NCI-H1694 (cell line): ENCODE results near the gene SLC38A9.
"Not testable (repeated sequence)": the region's sequence is repeated elsewhere in the genome, so short reads cannot be mapped to it uniquely, and the experiment has no call there.

ENCODE experiments used
- DNase-seq: peaks from one replicate; lab custom pipeline; 2025; lab: John Stamatoyannopoulos, UW

The SLC38A9 gene

DNA sequence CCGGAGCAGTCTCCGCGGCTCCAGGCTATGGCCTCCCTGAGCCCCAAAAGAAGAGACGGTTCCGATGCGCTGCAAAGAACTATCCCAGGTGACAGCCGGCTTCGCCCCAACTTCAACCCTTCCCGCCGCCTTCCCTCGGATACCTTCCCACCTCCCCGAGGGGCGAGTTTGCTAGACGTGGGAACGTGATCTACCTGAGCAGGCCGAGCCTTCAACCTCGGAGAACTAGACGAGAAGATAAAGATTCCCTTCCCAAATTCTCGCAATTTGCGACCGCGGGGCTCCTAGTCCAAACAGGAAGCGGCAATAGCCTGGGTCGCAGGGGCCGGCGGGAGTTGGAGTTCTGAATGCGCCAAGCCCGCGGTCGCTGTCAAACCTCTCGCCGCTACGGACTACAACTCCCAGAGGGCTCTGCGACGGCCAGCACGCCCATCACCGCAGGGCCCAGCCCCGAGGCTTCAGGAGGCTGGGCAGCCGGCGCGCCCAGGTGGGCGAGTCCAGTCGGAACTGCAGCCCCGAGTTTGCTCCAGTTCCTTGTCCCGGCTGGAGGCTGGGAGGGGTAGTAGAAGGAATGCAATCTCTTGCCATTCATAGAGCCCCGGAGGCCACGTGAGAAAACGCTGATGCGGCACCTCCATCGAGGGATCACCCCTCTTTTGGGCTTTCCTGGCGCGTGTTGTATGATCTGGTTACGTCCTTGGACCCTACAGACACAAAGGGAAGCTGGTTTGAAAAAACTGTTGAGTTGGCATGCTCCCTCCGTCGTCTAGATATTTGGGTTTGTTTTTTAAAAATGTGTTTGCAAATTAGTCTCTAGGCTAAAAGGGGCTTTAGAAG, at the start of gene SLC38A9:
TSS of gene SLC38A9 (minus strand) at position 302 of the 837 bp plus-strand sequence. CDS start 14,366 bp downstream, outside the sequence.
- DNase-seq: peak; percentile 86

- not testable (repeated sequence) for DNase-seq
These were observed 49.6 kb upstream of the SLC38A9 start for GRCh38 chr5:55761721-55762120.

DNA sequence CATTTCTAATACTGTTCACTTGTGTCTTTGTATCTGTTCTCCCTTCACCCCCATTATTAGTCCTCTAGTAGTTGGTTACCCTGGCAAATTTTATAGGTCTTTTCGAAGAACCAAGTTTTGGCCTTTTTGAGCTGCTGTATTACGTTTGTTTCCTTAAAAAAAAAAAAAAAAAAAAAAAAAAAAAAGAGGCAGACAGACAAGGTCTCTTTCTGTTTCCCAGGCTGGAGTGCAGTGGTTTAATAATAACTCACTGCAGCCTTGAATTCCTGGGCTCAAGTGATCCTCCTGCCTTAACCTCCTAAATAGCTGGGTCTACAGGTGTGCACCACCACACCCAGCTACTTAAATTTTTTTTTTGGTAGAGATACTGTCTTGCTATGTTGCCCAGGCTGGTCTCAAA, 46.6 kb upstream of the SLC38A9 start:
- no peak for DNase-seq

DNA sequence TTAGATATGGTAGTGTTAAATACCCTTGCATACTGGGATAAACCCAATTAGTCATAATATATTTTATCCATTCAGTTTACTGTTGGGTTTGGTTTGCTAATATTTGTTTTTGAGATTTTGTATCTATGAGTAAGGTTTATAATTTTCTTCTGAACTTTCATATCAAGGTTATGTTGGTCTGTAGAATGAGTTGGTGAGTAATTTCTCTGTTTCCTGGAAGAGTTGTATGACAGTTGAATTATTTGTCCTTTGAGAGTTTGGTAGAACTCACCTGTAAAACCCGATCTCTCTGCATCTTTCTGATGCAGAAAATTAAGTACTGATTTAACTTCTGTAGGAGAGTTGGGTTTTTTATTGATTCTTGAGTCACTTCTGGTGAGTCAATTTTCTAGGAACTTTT, 46.1 kb upstream of the SLC38A9 start:
- DNase-seq: no peak

DNA sequence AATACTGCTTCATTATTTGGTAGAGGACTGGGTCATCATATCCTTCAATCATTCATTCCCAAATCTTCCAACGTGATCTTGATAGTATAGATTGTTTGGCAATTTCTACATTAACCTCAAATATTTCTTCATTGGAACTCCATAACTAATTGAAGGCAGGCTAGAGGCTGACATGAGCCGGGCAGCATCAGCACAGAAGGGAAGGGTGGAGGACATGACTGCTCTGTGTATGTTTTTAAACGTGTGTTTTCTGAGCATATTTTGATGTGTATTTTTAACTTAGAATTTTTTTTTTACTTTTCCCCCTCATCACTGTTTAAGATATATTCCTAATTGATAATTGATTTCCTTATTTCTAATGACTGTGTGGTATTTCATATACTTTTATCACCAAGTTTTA, 38.4 kb upstream of the SLC38A9 start:
- DNase-seq: no peak

DNA sequence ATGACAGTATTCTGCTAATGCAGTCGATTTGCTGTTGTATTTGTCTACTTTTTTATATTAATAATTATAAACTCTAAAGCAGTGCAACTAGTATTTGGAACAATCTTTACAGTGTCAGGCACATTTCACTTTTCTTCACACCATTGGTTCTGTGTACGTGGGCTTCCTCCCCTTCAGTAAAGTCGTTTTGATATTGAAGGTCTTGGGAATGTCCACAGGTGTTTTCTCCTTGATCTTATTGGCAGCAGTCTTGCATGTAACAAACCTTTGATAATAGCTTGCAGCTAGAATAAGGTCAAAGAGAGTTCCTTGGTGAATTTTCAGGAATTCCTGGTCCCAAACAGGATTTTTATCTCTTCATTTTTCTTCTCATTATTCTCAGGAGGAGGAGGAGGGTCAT, 37.9 kb upstream of the SLC38A9 start:
- DNase-seq: no peak

DNA sequence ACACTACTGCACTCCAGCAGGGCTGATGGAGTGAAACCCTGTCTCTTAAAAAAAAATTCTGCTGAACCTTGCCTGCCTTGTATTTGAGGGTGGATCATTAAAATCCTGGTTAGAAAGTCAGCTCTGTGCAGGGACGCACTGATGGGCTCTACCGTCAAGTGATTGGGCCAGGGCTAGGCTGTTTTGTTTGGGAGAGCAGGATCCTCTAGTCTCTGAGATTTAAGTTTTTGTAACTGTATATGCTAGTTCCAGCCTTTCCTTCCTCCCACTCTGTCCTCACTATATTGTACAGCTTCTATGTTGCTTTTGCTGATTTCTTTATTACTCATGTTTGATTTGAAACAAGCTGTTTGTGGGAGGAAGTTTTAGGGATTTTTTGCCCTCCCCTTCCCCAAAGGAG, 37.3 kb upstream of the SLC38A9 start:
- no peak for DNase-seq

- DNase-seq: no peak
These were observed 35.7 kb upstream of the SLC38A9 start for GRCh38 chr5:55747778-55748318.

- no peak for DNase-seq
These were observed 30.7 kb upstream of the SLC38A9 start for GRCh38 chr5:55742778-55743177.

- DNase-seq: no peak
These were observed 25.7 kb upstream of the SLC38A9 start, which contains the start of gene DDX4 for GRCh38 chr5:55737793-55738192. DDX4 (plus strand) TSS chr5:55738061; CDS start chr5:55738964, 903 bp downstream.

DNA sequence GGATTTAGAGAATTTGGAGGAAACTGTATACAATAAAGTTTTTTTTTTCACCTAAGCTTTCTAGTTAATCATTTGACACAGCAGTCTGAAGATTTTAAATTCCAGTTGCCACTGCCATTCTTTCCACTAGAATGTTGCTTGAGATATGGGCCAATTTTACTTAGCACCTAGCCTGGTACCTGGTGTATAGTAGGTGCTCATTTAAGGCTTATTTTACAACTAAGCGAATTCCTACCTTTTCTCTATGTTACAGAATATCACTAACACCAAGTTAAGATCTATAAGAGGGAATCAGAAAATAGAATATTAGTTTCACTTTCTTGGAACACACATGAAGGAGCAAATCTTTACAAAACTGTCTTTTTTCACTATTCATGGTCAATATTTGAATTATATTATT, 22.5 kb upstream of the SLC38A9 start:
- DNase-seq: no peak

- DNase-seq: no peak
These were observed 20.5 kb upstream of the SLC38A9 start for GRCh38 chr5:55732585-55732984.

DNA sequence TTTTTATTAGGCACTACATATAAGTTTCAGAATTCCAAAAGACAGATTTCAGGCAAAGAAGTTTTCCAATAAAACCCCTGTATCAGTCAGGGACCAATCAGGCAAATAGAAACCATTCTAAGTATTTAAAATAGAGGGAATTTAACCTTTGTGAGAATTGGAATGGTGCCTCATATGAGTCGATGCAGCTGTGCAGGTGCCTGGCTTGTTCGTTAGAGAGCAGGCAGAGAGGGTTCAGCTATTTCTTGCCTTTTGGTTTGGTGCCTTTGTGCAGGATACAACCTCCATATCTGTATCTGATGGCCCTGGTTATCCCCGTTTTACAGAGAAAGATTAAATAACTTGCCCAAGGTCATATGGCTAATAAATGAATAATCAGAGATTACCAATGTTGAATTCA, 19.7 kb upstream of the SLC38A9 start:
- DNase-seq: no peak

DNA sequence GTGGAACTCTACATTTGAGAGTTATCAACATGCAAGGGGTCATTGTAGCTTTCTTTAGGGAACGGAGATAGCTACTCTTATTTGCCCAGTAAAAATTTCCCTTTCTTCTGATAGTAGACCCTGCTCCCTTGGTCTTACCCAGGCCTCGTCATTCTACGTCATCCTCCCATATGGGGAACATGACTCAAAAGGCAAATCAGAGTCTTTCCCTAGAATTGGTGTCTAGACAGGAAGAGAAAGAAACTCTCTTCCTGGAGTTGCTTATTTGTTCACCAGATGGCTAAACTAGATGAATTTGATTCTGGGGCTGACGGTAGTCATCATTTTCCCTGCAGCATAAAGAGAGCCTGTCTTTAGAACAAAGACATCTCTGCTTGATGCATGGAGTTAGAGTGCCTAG, 12.2 kb upstream of the SLC38A9 start:
- DNase-seq: no peak

DNA sequence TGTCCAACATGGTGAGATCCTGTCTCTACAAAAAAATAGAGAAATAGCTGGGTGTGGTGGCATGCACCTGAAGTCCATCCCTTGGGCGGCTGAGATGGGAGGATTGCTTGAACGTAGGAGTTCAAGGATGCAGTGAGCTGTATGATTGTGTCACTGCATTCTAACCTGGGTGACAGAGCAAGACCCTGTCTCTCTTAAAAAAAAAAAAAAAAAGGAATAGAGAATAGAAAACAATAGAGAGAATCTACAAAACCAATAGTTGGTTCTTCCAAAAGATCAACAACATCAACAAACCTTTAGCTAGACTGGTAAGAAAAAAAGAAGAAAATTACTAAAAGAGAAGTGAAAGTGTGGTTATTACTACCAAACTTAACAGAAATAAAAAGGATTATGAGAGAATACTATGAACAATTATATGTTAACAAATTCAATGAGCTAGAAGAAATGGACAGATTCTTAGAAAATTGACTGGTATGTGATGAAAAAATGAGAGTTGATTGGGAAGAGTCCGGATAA, 8.1 kb upstream of the SLC38A9 start:
- no peak for DNase-seq

- not testable (repeated sequence) for DNase-seq
These were observed 6.9 kb upstream of the SLC38A9 start for GRCh38 chr5:55719026-55719425.

- DNase-seq: no peak
These were observed 3.5 kb upstream of the SLC38A9 start for GRCh38 chr5:55715519-55716078.

- no peak for DNase-seq
These were observed 2.6 kb upstream of the SLC38A9 start for GRCh38 chr5:55714749-55715148.

DNA sequence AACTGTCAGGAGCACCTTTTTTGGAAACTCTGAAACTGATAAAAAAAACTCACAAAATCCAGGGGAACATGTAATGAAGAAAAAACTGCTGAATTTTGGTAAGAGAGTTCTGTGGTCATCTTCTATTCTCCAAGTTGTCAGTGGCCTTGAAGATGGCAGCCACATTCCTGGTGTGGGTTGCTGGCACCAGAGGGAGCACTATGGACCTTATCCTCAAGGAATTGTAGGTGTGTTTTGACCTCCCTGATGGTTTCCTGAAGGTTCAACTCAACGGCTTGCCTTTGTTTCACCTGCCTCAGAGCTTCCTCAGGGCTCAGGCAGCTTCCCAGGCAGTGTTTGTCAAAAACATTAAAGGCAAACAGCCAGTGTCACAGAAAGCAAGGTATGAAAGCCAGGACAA, 2.2 kb upstream of the SLC38A9 start:
- DNase-seq: no peak

DNA sequence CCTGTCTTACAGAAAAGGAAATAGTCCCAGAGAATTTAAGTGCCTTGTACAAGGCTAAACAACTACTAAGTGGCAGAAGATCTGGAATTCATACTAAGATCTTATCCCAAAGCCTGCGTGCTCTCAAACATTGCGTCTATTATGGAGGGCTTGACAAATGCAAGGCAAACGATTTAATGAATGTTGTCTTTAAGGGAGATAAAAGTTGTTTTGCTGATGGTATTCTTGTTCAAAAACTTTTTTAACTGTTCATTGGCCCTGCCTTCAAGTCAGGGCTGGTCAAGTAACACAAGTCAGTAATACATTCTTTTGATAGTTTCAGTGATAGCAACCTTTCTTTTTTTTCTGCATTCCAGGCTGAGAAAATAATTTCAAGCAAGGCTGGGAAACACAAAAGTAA, 1.7 kb upstream of the SLC38A9 start:
- DNase-seq: no peak

GRCh38 chr5:55711507-55712022, 559 bp downstream of the SLC38A9 start:
- DNase-seq: no peak

DNA sequence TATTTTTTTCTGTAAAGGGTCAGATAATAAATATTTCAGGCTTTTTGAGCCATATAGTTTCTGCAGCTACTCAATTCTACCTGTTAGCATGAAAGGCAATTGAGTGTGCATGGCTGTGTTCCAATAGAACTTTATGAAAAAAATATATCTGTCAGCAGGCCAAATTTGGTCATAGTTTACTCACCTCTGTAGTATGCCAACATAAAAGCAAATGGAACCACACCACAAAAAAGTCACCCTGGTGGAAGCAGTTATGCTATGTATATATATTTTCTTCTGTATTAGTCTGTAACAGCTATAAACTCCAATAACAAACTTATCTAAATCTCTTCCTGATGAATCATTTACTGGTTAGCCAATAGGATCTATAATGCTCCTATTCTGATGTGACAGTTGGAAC, 3.4 kb downstream of the SLC38A9 start:
- DNase-seq: no peak

DNA sequence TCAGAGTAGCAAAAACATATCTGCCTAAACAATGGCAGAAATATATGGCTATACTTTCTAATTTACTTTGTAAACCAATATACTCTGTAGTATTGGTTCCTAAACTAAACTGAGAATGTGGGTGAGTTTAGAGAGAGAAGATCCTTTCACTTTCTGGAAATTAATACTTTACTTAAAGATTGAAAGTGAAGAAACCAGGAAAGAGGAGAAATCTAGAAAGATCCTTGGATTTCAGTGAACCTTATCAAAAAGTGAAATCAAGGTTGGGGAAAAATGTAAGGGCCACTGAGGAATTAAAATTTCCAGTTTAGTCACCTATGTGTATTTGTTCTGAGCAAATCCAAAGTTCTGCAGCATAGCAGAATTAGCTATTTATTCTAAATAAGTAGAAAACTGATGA, 5.9 kb downstream of the SLC38A9 start:
- no peak for DNase-seq
